MCF 10A (cell line): Measurements from ENCODE around the gene SMG6. TPM values are rescaled to one million over a fixed set of nuclear protein-coding genes. Genes with fewer than 3 reads are reported as not detected.

ENCODE experiments used
- BruUV-seq: library from RNA; stranded (reverse); fragments of 400-500 nt; replicated peaks from 2 replicates; lab custom pipeline; 2021; lab: Mats Ljungman, UMichigan
- CTCF ChIA-PET: fragments of 300-600 bp; sonication (Branson Sonifier 250); formaldehyde crosslinking; extraction: SDS; loops from one replicate; lab custom pipeline; 2021; ENCODE audit warnings: antibody characterized with exemption, inconsistent platforms; lab: Yijun Ruan, JAX
- POLR2A ChIA-PET: fragments of 300-600, 350-650 bp; sonication (Branson Sonifier 250); formaldehyde crosslinking; extraction: SDS; loops from one replicate; lab custom pipeline; 2020; ENCODE audit warnings: antibody characterized with exemption, inconsistent platforms; lab: Yijun Ruan, JAX
- DNase-seq: peaks from one replicate; pipeline ENCODE4 v3.0.0-alpha.2; 2018; ENCODE audit not compliant: unreplicated experiment
- H3K27ac Mint-ChIP-seq: one replicate; pipeline ENCODE4 v1.8.0; 2022; ENCODE audit warnings: mild to moderate bottlenecking, low read depth, mixed read lengths; ENCODE audit not compliant: unreplicated experiment
- H3K27me3 Mint-ChIP-seq: one replicate; pipeline ENCODE4 v1.8.0; 2022; ENCODE audit warnings: mixed read lengths; ENCODE audit not compliant: insufficient read depth, unreplicated experiment
- H3K36me3 Mint-ChIP-seq: one replicate; pipeline ENCODE4 v1.8.0; 2022; ENCODE audit warnings: mild to moderate bottlenecking, moderate library complexity, mixed read lengths; ENCODE audit not compliant: insufficient read depth, unreplicated experiment
- H3K4me1 Mint-ChIP-seq: one replicate; pipeline ENCODE4 v1.8.0; 2022; ENCODE audit warnings: mixed read lengths; ENCODE audit not compliant: insufficient read depth, unreplicated experiment
- H3K4me3 Mint-ChIP-seq: one replicate; pipeline ENCODE4 v1.8.0; 2022; ENCODE audit warnings: mild to moderate bottlenecking, moderate library complexity, mixed read lengths; ENCODE audit not compliant: unreplicated experiment
- H3K9me3 Mint-ChIP-seq: one replicate; pipeline ENCODE4 v1.8.0; 2022; ENCODE audit warnings: mixed read lengths; ENCODE audit not compliant: unreplicated experiment
- intact Hi-C: fragments of 100-400 bp; cut with micrococcal nuclease; formaldehyde crosslinking; loops from 2 replicates; pipeline ENCODE4 v1.14.1; 2022
- total RNA-seq: library from RNA; stranded (reverse); gene quantifications from 2 replicates; pipeline ENCODE4 v1.2.3, GENCODE V29; 2022
- TF ChIP-seq, protein P1 (sequence below): fragments of 200-600 bp; IDR thresholded peaks from one replicate; pipeline ENCODE4 v1.8.0; 2022; ENCODE audit warnings: antibody characterized with exemption, mild to moderate bottlenecking; ENCODE audit not compliant: unreplicated experiment

The SMG6 gene
- total RNA-seq, 1 experiment from 2014 or later: 17.0 TPM

DNA sequence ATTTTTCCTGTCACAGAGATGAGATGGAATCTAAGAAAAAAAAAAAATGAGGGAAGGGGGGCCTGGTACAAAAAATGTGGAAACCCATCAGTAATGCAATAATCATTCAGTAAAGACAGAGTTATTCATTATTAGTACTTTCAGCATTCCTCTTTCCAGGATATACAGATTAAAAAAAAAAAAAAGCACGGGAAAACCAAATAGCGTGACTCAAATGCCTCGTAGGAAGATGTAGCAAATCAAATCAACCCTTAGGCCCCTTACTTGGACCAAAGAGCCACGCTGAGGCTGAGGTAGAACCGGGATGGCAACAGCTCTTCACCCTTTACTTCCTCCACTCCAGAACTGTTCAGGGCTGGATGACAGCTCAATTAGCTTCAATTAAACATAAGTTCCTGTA, 52.5 kb downstream of the SMG6 start:
- BruUV-seq: no TSS peak
- ChIA-PET CTCF (interaction anchor here (0.6 to 0.8 kb wide), 2 partner anchors 29 to 107 kb away, joined by 3 read pairs; no protein-coding TSS in a partner anchor), POLR2A (interaction anchor here (1.4 kb wide), 1 partner anchor 11 kb away, joined by 3 read pairs; no protein-coding TSS in a partner anchor)
- intact Hi-C loops: no loop called here
- Mint-ChIP-seq H3K4me3 (no peak overlapping the region), H3K4me1 (no peaks in the 10 kb centered on the region), H3K9me3 (no peaks in the 10 kb centered on the region), H3K27ac (no peak overlapping the region), H3K36me3 (peaks cover 29% of the 10 kb centered on the region), H3K27me3 (no peaks in the 10 kb centered on the region)
- TF ChIP-seq, protein P1, sequence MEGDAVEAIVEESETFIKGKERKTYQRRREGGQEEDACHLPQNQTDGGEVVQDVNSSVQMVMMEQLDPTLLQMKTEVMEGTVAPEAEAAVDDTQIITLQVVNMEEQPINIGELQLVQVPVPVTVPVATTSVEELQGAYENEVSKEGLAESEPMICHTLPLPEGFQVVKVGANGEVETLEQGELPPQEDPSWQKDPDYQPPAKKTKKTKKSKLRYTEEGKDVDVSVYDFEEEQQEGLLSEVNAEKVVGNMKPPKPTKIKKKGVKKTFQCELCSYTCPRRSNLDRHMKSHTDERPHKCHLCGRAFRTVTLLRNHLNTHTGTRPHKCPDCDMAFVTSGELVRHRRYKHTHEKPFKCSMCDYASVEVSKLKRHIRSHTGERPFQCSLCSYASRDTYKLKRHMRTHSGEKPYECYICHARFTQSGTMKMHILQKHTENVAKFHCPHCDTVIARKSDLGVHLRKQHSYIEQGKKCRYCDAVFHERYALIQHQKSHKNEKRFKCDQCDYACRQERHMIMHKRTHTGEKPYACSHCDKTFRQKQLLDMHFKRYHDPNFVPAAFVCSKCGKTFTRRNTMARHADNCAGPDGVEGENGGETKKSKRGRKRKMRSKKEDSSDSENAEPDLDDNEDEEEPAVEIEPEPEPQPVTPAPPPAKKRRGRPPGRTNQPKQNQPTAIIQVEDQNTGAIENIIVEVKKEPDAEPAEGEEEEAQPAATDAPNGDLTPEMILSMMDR: no peak
- DNase-seq: no peak

DNA sequence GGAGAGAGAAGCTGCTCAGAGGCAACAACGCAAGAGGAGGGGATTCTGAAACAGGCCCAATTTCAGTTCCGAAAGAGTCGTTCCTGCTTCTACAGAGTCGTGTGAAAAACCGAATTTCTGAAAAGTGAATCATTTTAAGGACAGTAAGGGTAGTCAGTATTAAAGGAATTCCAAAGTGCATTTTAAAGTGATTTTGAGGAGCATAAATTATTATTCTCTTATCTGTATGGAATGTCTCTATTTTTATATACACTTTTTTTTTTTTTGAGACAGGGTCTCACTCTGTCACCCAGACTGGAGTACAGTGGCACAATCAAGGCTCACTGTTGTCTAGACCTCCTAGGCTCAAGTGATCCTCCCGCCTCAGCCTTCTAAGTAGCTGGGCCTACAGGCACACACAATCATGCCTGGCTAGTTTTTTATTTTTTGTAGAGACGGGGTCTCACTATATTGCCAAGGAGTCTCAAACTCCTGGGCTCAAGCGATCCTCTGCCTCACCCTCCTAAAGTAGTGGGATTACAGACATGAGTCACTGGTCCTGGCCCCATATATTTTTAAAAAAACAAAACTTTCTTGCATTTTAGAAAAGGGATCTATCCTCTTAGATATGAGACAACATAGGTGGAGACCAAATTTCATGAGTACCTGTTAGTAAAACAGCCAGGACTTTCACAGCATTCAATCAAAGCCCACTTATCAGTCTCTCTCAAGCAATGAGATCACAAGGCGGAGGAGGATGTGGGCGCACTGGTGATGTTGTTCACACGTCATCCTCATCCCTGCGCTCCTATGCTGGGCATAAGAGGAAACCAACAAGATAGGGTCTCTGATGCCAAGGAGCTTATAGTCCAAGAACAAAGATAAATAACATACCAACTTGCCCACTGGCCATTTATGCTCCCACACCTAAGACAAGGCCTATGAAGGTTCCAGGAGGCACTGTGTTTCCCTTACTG, 53.2 kb downstream of the SMG6 start:
- DNase-seq: no peak
- H3K36me3 Mint-ChIP-seq: peaks cover 35% of the 10 kb centered on the region
- no peak overlapping the region for H3K27ac Mint-ChIP-seq
- H3K27me3 Mint-ChIP-seq: no peaks in the 10 kb centered on the region
- TF ChIP-seq, protein P1: no peak
- H3K4me3 Mint-ChIP-seq: no peak overlapping the region
- no peaks in the 10 kb centered on the region for H3K4me1 Mint-ChIP-seq
- ChIA-PET POLR2A (interaction anchor here (1.4 kb wide), 1 partner anchor 12 kb away, joined by 3 read pairs; no protein-coding TSS in a partner anchor), CTCF (interaction anchor here (0.7 to 0.8 kb wide), 3 partner anchors 23 to 581 kb away, joined by 3 read pairs; no protein-coding TSS in a partner anchor)
- intact Hi-C loops: no loop called here
- no TSS peak for BruUV-seq
- H3K9me3 Mint-ChIP-seq: no peaks in the 10 kb centered on the region

DNA sequence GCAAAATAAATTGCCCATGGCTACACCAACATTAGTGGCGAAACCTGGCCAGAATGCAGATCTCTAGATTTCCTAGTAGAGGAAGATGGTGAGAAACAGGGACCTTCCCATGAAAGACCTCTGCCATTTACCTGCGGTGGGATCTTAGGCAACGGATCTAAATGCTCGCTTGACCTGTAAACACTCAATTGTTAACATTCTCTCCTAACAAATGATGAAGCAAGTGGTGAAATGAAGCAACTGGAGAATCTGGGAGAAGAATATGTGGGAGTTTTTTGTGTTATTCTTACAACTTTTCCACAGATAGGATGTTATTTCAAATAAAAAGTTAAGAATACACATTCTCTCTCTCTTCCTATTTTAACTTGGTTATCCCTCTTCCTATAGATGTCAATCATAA, 56.6 kb downstream of the SMG6 start:
- Mint-ChIP-seq H3K4me1 (peaks cover 11% of the 10 kb centered on the region), H3K9me3 (no peaks in the 10 kb centered on the region), H3K4me3 (no peak overlapping the region), H3K27me3 (no peaks in the 10 kb centered on the region), H3K36me3 (peaks cover 43% of the 10 kb centered on the region), H3K27ac (no peak overlapping the region)
- intact Hi-C loops: no loop called here
- ChIA-PET POLR2A (no interaction called here), CTCF (interaction anchor here (0.7 to 4.8 kb wide), 3 partner anchors 10 to 479 kb away, joined by 5 to 61 read pairs (median 11); partner anchors contain the start of gene HIC1)
- BruUV-seq: no TSS peak
- DNase-seq: no peak
- TF ChIP-seq, protein P1: no peak
